OCI-LY1 (cell line): ENCODE measurements around the gene BDH1.
A peak's percentile ranks its signal among the peaks of the same experiment; 100 is the strongest.
"Not testable (repeated sequence)": the region's sequence is repeated elsewhere in the genome, so short reads cannot be mapped to it uniquely, and the experiment has no call there.

Experiments used
- H2AFZ ChIP-seq: fragments of 200-600 bp; sonication (generic), shearing (Covaris generic); 2 replicates; pipeline ENCODE4 v1.6.0; 2014; ENCODE audit warnings: antibody characterized with exemption, mild to moderate bottlenecking, low read length
- H3F3A ChIP-seq: fragments of 200-600 bp; sonication (generic), shearing (Covaris generic); 2 replicates; pipeline ENCODE4 v1.6.0; 2014; ENCODE audit warnings: mild to moderate bottlenecking, antibody characterized with exemption, low read length, moderate library complexity; ENCODE audit not compliant: insufficient read depth
- H3K27ac ChIP-seq: fragments of 200-600 bp; sonication (generic); 2 replicates; pipeline ENCODE4 v1.5.1; 2014; ENCODE audit warnings: low read length, mixed run types, mild to moderate bottlenecking, low read depth; ENCODE audit not compliant: poor library complexity, severe bottlenecking
- H3K27me3 ChIP-seq: fragments of 200-600 bp; sonication (generic); 2 replicates; pipeline ENCODE4 v1.6.0; 2014; ENCODE audit warnings: antibody characterized with exemption, mild to moderate bottlenecking, low read length, moderate library complexity; ENCODE audit not compliant: insufficient read depth
- H3K36me3 ChIP-seq: fragments of 200-600 bp; sonication (generic); 2 replicates; pipeline ENCODE4 v1.6.1; 2014; ENCODE audit warnings: mild to moderate bottlenecking, antibody characterized with exemption, low read length, moderate library complexity, mixed read lengths; ENCODE audit not compliant: insufficient read depth
- H3K4me1 ChIP-seq: fragments of 200-600 bp; sonication (generic); 2 replicates; pipeline ENCODE4 v1.5.1; 2014; ENCODE audit warnings: mild to moderate bottlenecking, low read length, moderate library complexity; ENCODE audit not compliant: insufficient read depth, severe bottlenecking
- H3K4me2 ChIP-seq: fragments of 200-600 bp; sonication (generic), shearing (Covaris generic); 2 replicates; pipeline ENCODE4 v1.6.1; 2014; ENCODE audit warnings: low read length
- H3K4me3 ChIP-seq: fragments of 200-600 bp; sonication (generic); 2 replicates; pipeline ENCODE4 v1.5.1; 2014; ENCODE audit warnings: low read length, low read depth, mild to moderate bottlenecking, mixed read lengths; ENCODE audit not compliant: poor library complexity, severe bottlenecking
- H3K79me2 ChIP-seq: fragments of 200-600 bp; shearing (Covaris generic); 2 replicates; pipeline ENCODE4 v1.6.1; 2016; ENCODE audit warnings: mixed run types, low read length, mixed read lengths; ENCODE audit not compliant: insufficient read depth
- H3K9ac ChIP-seq: fragments of 200-600 bp; sonication (generic), shearing (Covaris generic); 2 replicates; pipeline ENCODE4 v1.6.1; 2014; ENCODE audit warnings: mild to moderate bottlenecking, low read length, mixed read lengths
- H3K9me2 ChIP-seq: fragments of 200-600 bp; sonication (generic), shearing (Covaris generic); 2 replicates; pipeline ENCODE4 v1.6.1; 2014; ENCODE audit warnings: low read depth, mild to moderate bottlenecking, low read length, mixed read lengths
- H3K9me3 ChIP-seq: fragments of 200-600 bp; shearing (Covaris generic); 2 replicates; pipeline ENCODE4 v1.6.1; 2014; ENCODE audit warnings: low read length, mixed read lengths
- H4K20me1 ChIP-seq: fragments of 200-600 bp; sonication (generic), shearing (Covaris generic); 2 replicates; pipeline ENCODE4 v1.6.0; 2016; ENCODE audit warnings: mild to moderate bottlenecking, low read length; ENCODE audit not compliant: insufficient read depth
- EZH2 ChIP-seq: fragments of 200-600 bp; sonication (generic), shearing (Covaris generic); IDR thresholded peaks from 2 replicates; pipeline ENCODE4 v1.8.0; 2017; ENCODE audit warnings: borderline replicate concordance, mixed run types, mild to moderate bottlenecking, antibody characterized with exemption, low read length, moderate library complexity, mixed read lengths
- TF ChIP-seq, protein P1 (sequence below): fragments of 200-600 bp; sonication (generic), shearing (Covaris generic); IDR thresholded peaks from 2 replicates; pipeline ENCODE4 v1.5.1; 2017; ENCODE audit warnings: mild to moderate bottlenecking, antibody characterized with exemption, low read length, moderate library complexity, mixed read lengths

BDH1 gene

GRCh38 chr3:197520311-197521276, 35.2 kb downstream of the BDH1 start:
- Histone ChIP-seq H3K9ac (no peak overlapping the region), H3K36me3 (peaks cover 23% of the 10 kb centered on the region; the same call in 1 of the 2 replicates), H3K4me3 (no peak overlapping the region), H3F3A (0 out of 2 replicates have a peak, but pooled peaks cover 5% of the 10 kb centered on the region), H3K79me2 (no peaks in the 10 kb centered on the region), H3K9me3 (no peaks in the 10 kb centered on the region), H3K9me2 (no peaks in the 10 kb centered on the region), H3K4me2 (no peak overlapping the region), H3K27ac (no peak overlapping the region), H3K27me3 (no peaks in the 10 kb centered on the region), H4K20me1 (no peaks in the 10 kb centered on the region), H3K4me1 (peaks cover 8% of the 10 kb centered on the region), H2AFZ (no peak overlapping the region)
- TF ChIP-seq, protein P1, sequence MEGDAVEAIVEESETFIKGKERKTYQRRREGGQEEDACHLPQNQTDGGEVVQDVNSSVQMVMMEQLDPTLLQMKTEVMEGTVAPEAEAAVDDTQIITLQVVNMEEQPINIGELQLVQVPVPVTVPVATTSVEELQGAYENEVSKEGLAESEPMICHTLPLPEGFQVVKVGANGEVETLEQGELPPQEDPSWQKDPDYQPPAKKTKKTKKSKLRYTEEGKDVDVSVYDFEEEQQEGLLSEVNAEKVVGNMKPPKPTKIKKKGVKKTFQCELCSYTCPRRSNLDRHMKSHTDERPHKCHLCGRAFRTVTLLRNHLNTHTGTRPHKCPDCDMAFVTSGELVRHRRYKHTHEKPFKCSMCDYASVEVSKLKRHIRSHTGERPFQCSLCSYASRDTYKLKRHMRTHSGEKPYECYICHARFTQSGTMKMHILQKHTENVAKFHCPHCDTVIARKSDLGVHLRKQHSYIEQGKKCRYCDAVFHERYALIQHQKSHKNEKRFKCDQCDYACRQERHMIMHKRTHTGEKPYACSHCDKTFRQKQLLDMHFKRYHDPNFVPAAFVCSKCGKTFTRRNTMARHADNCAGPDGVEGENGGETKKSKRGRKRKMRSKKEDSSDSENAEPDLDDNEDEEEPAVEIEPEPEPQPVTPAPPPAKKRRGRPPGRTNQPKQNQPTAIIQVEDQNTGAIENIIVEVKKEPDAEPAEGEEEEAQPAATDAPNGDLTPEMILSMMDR, result no peak
- no peak for TF ChIP-seq EZH2

DNA sequence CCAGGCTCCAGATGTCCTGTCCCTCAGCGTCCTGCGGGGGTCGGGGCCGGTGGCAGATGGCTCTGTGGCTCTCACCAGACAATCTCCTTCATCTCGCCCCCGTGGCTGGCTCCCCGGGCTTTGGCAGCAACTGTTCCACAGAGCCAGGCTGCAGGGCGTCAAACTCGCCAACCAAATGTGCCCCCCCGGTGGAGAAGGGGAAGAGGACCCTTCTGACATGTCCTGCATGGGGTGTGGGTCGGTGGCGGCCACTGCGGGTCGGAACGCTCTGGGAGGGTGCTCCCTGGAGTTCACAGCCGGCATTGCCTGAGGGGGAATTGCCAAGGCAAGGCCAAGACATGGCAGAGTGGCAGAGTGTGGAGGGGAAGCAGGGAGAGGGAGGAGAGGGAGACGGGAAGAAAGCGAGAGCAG, 36.0 kb downstream of the BDH1 start:
- H3K27ac ChIP-seq, result no peak overlapping the region
- TF ChIP-seq, protein P1, result no peak
- TF ChIP-seq EZH2, result no peak
- peaks cover 8% of the 10 kb centered on the region for H3K4me1 ChIP-seq
- H3K9me3 ChIP-seq, result no peaks in the 10 kb centered on the region
- no peaks in the 10 kb centered on the region for H4K20me1 ChIP-seq
- H2AFZ ChIP-seq, result no peak overlapping the region
- H3K36me3 ChIP-seq, result peaks cover 24% of the 10 kb centered on the region; the same call in 1 of the 2 replicates
- H3K4me3 ChIP-seq, result no peak overlapping the region
- H3F3A ChIP-seq, result 0 out of 2 replicates have a peak, but pooled peaks cover 5% of the 10 kb centered on the region
- H3K9me2 ChIP-seq, result no peaks in the 10 kb centered on the region
- no peaks in the 10 kb centered on the region for H3K79me2 ChIP-seq
- no peaks in the 10 kb centered on the region for H3K27me3 ChIP-seq
- no peak overlapping the region for H3K4me2 ChIP-seq
- H3K9ac ChIP-seq, result no peak overlapping the region

- no peaks in the 10 kb centered on the region for H3K9me2 ChIP-seq
- 0 out of 2 replicates have a peak overlapping the region, but pooled peaks have one; percentile 32 for H2AFZ ChIP-seq
- peaks cover 27% of the 10 kb centered on the region for H3K36me3 ChIP-seq
- TF ChIP-seq, protein P1, result no peak
- no peak for TF ChIP-seq EZH2
- H3K4me2 ChIP-seq, result no peak overlapping the region
- H3K9me3 ChIP-seq, result no peaks in the 10 kb centered on the region
- no peaks in the 10 kb centered on the region for H3K79me2 ChIP-seq
- H3K9ac ChIP-seq, result no peak overlapping the region
- no peaks in the 10 kb centered on the region for H4K20me1 ChIP-seq
- H3F3A ChIP-seq, result 0 out of 2 replicates have a peak, but pooled peaks cover 5% of the 10 kb centered on the region
- peaks cover 8% of the 10 kb centered on the region for H3K4me1 ChIP-seq
- H3K27me3 ChIP-seq, result no peaks in the 10 kb centered on the region
- H3K4me3 ChIP-seq, result no peak overlapping the region
- H3K27ac ChIP-seq, result peak overlapping the region; percentile 67
Observed at GRCh38 chr3:197518881-197519421, 36.8 kb downstream of the BDH1 start.

DNA sequence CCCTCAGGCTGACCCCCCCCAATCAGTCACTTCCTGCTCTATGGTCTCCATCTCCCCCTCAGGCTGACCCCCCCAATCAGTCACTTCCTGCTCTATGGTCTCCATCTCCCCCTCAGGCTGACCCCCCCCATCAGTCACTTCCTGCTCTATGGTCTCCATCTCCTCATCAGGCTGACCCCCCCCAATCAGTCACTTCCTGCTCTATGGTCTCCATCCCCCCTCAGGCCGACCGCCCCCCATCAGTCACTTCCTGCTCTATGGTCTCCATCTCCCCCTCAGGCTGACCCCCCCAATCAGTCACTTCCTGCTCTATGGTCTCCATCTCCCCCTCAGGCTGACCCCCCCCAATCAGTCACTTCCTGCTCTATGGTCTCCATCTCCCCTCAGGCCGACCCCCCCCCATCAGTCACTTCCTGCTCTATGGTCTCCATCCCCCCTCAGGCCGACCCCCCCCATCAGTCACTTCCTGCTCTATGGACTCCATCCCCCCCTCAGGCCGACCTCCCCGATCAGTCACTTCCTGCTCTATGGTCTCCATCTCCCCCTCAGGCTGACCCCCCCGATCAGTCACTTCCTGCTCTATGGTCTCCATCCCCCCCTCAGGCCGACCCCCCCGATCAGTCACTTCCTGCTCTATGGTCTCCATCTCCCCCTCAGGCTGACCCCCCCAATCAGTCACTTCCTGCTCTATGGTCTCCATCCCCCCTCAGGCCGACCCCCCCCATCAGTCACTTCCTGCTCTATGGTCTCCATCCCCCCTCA, 37.7 kb downstream of the BDH1 start:
- not testable (repeated sequence) for H3K9me3 ChIP-seq, H3K9me2 ChIP-seq, H3K9ac ChIP-seq, H2AFZ ChIP-seq, H3K4me3 ChIP-seq, H4K20me1 ChIP-seq, H3K27me3 ChIP-seq, H3K79me2 ChIP-seq, H3K4me2 ChIP-seq, H3F3A ChIP-seq, H3K4me1 ChIP-seq
- H3K36me3 ChIP-seq, result peaks cover 32% of the 10 kb centered on the region
- H3K27ac ChIP-seq, result peak overlapping the region; percentile 40
